IPS-15b (cell line): ENCODE measurements around the gene FAT2.
"Not testable (repeated sequence)": the region's sequence is repeated elsewhere in the genome, so short reads cannot be mapped to it uniquely, and the experiment has no call there.

Source experiments
- H3K27me3 ChIP-seq: one replicate; pipeline ENCODE4 v1.6.1; 2013; ENCODE audit warnings: low read length; ENCODE audit not compliant: control insufficient read depth, insufficient read depth
- H3K36me3 ChIP-seq: one replicate; pipeline ENCODE4 v1.6.1; 2013; ENCODE audit warnings: low read length; ENCODE audit not compliant: control insufficient read depth, insufficient read depth
- H3K4me1 ChIP-seq: one replicate; pipeline ENCODE4 v1.6.1; 2013; ENCODE audit warnings: mild to moderate bottlenecking, low read length; ENCODE audit not compliant: control insufficient read depth, insufficient read depth
- H3K4me3 ChIP-seq: one replicate; pipeline ENCODE4 v1.5.1; 2013; ENCODE audit warnings: low read depth, low read length
- H3K9ac ChIP-seq: one replicate; pipeline ENCODE4 v1.6.1; 2013; ENCODE audit warnings: low read depth, mild to moderate bottlenecking, low read length
- H3K9me3 ChIP-seq: one replicate; pipeline ENCODE4 v1.6.1; 2013; ENCODE audit warnings: mild to moderate bottlenecking, low read length; ENCODE audit not compliant: control insufficient read depth, insufficient read depth

Gene FAT2

DNA sequence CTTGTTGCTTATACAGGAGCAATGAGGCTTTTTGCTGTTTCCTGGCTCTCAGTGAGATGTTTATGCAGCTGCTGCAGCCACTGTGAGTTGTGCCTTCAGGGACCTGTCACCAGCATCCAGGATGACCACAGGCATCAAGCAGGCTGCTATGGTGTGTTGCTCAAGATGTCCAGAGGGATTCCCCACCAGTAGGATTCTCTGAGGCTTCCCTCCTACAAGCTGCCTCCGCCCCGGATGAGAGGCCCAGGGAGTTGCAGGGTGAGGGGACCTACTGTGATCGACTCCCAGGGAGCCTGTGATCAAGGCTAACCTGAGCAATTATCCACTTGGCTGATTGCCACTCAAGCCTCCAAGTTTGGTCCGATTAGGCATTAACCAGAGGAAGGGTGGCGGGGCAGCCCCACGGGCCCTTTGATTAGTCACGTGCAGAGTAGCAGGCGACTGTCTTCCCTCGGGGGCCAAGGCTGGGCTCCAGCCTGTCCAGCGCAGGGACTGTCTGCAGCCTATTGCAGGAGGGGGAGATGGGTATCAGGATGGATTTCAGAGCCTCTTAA lies 1.8 kb upstream of the FAT2 start:
- Histone ChIP-seq H3K4me3 (no peak overlapping the region), H3K4me1 (no peaks in the 10 kb centered on the region), H3K36me3 (no peaks in the 10 kb centered on the region), H3K9me3 (no peaks in the 10 kb centered on the region), H3K27me3 (peaks cover 2% of the 10 kb centered on the region), H3K9ac (no peak overlapping the region)

DNA sequence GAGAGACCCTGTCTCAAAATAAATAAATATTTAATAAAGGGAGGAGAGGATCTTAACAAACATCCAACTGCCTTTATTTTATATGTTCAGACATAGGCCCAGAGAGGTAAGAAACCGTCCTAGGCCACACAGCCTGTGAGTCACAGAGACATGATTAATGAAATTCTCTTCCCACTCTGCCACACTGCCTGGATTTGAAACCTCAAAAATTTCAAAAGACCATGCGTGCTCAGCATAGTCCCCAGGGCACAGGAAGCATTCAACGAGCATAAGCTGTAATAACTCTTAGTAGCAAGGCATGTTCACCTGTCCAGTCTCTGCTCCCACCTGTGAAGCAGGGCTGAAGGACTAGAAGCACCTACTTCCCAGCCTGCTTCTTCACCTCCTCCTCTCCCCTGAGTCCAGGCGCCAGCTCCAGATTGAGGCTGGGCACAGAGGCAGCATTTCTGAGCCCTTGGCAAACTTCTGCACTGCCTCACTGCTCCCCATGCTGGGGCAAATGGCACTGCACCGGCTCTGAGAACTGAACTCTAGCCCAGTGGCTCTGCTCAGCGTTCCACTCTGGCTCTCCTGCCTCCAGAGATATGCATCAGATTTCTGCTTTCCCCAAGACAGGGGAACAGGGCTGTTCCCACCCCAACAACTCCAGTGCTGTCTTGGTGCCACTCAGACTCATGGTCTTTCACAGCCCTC lies 1.1 kb downstream of the FAT2 start:
- Histone ChIP-seq H3K36me3 (no peaks in the 10 kb centered on the region), H3K4me3 (no peak overlapping the region), H3K9me3 (no peaks in the 10 kb centered on the region), H3K9ac (no peak overlapping the region), H3K4me1 (no peaks in the 10 kb centered on the region), H3K27me3 (peaks cover 2% of the 10 kb centered on the region)

DNA sequence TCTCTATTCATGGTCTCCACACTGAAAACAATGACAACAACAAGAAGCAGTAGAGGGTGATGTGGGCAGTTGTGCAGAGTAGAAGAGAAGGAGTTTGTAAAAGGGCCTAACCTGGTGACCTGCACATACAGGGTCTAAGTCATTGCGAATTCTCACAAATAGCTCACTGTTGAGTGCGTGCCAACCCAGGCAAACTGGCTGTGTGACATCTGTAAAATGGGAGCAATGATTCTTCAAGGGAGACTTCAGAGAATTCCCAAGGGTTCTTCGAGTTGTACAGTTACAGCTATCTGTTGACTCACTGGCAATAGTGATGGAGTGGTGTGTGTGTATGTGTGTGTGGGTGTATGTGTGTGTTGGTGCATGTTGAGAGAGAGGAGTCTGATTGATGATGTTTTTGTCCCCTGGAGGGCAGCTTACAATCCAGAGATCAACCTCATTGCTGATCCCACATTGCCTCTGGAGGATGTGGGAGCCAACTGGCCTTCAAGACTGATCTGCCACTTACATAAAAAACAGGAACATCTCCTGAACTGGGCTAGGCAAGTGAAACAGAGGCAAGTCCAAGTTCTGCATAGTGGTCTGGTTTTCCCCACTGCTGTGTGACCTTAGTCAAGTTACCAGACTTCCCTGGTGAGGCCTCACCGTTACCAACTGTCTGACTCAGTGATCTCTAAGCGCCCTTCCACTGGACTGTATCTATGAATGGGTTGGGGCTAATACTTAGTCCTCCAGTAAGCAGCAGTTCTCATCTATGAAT lies 3.2 kb downstream of the FAT2 start:
- Histone ChIP-seq H3K36me3 (no peaks in the 10 kb centered on the region), H3K9me3 (no peaks in the 10 kb centered on the region), H3K27me3 (peaks cover 2% of the 10 kb centered on the region), H3K9ac (no peak overlapping the region), H3K4me1 (no peaks in the 10 kb centered on the region), H3K4me3 (no peak overlapping the region)

DNA sequence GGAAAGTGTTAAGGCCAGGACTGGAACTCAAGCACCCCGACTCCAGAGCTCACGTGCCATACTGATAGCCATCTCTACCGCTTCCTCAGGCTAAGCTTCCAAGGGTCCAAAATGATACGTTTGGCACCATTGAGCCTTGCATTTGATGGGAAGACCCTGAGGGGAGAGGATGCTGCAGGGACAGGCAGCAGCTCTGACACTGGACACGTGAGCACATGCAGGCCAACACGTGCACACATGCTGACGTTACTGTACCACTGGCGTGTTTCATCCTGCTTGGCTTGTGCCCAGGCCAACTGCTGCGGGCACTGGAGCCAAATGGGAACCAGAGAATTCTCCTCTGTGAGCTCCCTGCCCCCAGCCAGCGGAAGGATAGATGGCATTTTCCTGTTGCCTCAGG lies 5.2 kb downstream of the FAT2 start:
- Histone ChIP-seq H3K4me1 (no peaks in the 10 kb centered on the region), H3K36me3 (no peaks in the 10 kb centered on the region), H3K9me3 (no peaks in the 10 kb centered on the region), H3K9ac (no peak overlapping the region), H3K4me3 (no peak overlapping the region), H3K27me3 (peaks cover 2% of the 10 kb centered on the region)

DNA sequence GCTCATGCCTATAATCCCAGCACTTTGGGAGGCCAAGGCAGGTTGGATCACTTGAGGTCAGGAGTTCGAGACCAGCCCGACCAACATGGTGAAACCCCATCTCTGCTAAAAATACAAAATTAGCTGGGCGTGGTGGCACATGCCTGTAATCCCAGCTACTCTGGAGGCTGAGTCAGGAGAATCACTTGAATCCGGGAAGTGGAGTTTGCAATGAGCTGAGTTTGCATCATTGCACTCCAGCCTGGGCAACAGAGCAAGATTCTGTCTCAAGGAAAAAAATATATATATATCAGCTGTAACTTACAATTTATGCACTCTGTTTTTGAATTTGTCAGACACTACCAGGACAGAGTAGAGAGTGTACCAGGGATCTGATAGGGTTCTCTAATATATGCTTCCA lies 5.8 kb downstream of the FAT2 start:
- H3K4me3 ChIP-seq, H3K9me3 ChIP-seq, H3K27me3 ChIP-seq, H3K4me1 ChIP-seq, H3K9ac ChIP-seq, H3K36me3 ChIP-seq: not testable (repeated sequence)

DNA sequence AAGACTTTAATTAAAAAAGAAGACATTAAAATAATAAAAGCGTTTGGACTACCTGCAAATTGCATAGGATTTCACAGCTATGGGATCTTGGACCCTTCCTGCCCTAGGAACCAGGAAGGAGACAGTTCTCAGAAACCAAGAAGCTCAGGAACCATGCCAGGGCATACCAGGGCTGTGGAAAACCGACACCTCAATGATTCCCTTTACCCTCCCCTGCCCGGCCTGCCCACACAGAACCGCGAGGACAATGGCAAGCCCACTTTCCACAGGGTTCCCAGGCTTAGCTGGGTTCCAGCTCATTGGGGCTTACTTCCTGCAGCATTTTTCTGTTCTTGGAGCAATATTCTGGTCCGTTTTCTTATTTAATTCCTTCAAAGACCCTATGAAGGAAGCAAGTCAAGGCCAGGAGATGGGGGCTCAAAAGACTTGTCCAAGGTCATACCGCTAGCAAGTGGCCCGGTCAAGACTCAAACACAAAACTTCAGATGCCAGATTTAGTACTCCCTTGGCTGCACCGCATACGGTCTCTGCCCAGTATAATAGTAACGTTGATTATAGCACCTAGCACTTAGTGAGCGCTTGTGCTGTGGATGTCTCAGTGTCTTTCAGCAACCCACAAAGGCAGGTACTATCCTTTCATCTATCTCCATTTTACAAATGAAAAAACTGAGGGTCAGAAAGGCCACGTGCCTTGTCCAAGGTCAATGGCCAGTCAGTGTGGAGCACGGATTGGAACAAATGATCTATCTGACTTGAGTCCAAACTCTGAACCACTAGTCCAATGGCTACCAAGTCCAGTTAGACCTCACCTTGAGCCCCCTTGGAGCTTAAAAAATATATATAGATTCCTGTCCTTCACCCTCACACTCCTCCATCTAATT lies 6.8 kb downstream of the FAT2 start:
- no peak overlapping the region for H3K9ac ChIP-seq
- H3K36me3 ChIP-seq, result no peaks in the 10 kb centered on the region

DNA sequence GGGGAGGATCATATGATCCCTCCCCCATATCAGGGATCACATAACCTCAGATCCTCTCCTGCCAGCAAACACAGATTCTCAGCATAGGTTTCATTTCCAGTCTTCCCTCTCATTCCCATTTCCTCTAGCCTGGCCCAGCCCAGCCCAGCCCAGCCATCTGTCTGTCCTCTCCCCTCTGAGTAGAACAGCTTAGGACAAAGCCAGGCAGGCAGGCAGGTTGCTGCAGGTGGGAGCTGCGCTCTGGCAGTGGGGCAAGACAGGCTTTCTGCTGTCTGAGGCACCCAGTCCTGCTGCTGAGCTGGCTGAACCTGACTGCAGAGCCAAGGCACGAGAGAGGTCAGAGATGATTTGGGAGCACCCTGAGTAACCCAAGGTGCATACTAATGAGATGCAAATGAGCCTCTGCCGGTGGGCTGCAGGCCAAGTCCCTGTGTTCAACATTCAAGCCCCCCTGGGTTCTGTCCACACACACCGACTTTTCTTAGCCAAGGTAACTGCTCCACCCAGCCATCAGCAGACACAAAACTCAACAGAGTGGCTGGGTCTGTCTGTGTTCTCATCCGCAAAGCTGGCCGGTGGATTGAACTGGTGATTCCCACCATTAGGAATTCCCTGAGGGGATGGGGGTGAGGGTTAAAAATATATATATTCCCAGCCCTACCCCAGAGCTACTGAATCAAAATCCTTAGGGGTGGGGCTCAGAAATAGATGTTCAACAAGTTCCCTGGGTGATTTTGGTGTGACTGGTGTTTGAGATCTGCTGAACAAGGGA lies 9.1 kb downstream of the FAT2 start:
- Histone ChIP-seq H3K36me3 (no peaks in the 10 kb centered on the region), H3K27me3 (no peaks in the 10 kb centered on the region), H3K9ac (no peak overlapping the region), H3K4me1 (no peaks in the 10 kb centered on the region), H3K9me3 (no peaks in the 10 kb centered on the region), H3K4me3 (no peak overlapping the region)

More for the DNA sequence above, 6.8 kb downstream of the FAT2 start:
- Histone ChIP-seq H3K4me3 (no peak overlapping the region), H3K4me1 (no peaks in the 10 kb centered on the region), H3K27me3 (no peaks in the 10 kb centered on the region), H3K9me3 (no peaks in the 10 kb centered on the region)

DNA sequence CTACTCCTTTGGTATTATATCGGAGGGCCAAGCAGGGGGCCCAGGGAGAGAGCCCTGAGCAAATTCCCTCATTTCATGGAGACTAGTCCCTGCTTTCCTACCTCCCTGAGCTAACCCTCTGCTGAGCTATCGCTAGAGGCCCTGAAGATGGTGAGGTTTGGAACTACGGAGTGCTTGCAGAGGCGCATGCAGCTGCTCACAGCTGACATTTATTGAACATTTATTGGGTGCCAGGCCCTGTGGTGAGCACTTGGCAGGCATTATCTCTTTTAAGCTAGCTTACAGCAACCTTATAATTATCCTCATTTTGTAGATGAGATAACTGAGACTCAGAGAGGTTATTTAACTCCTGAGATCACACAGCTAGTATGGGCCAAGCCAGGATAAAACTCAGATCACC lies 9.8 kb downstream of the FAT2 start:
- Histone ChIP-seq H3K9me3 (no peaks in the 10 kb centered on the region), H3K27me3 (no peaks in the 10 kb centered on the region), H3K4me3 (no peak overlapping the region), H3K36me3 (no peaks in the 10 kb centered on the region), H3K4me1 (no peaks in the 10 kb centered on the region), H3K9ac (no peak overlapping the region)

DNA sequence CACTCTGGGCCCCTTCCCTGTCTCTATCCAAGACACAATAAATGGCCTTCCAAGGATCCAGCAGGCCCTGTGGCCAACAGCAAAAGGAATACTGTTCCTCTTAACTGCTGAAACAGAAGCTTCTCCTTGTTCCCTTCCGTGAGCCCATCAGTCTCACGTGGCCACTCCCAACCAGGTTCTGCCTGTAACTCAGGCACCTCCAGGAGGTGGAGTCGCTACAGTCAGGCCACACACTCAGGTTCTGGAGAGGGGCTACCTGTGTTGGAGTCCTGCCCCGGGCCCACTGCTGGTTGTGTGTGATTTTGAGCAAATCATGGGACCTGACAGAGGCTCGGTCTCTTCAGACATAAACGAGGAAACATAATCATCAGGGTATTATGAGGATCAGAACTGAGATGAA lies 10.3 kb downstream of the FAT2 start:
- Histone ChIP-seq H3K36me3 (no peaks in the 10 kb centered on the region), H3K4me3 (no peak overlapping the region), H3K27me3 (no peaks in the 10 kb centered on the region), H3K9me3 (no peaks in the 10 kb centered on the region), H3K9ac (no peak overlapping the region), H3K4me1 (no peaks in the 10 kb centered on the region)

DNA sequence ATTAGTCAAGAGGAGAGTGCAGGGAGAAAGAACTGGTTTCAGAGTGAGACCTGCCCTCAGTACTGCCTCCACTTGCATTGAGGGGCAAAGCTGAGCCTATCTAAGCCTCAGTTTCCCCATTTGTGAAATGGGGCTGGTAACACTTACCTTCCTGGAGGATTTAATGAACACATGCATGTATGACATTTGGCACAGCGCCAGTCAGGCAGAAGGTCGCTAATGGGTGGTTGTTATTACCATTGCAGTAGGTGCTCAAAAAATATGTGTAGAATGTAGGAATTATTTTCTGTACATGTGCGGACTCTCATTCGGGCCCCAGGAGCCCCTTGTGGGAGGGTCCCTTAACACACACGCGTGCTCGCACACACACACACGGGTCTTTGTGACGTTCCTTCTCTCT lies 10.9 kb downstream of the FAT2 start:
- Histone ChIP-seq H3K4me1 (no peaks in the 10 kb centered on the region), H3K27me3 (peaks cover 3% of the 10 kb centered on the region), H3K9me3 (no peaks in the 10 kb centered on the region), H3K9ac (no peak overlapping the region), H3K4me3 (no peak overlapping the region), H3K36me3 (no peaks in the 10 kb centered on the region)

DNA sequence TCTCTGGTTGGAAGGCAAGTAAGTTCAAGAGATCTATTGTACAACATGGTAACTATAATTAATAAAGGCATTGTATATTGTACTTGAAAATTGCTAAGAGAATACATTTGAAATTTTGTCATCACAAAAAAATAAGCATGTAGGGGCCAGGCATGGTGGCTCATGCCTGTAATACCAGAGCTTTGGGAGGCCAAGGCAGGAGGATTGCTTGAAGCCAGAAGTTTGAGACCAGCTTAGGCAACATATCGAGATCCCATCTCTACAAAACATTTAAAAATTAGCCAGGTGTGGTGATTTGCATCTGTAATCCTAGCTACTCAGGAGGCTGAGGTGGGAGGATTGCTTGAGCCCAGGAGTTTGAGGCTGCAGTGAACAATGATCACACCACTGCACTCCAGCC lies 12.0 kb downstream of the FAT2 start:
- H3K27me3 ChIP-seq, H3K9me3 ChIP-seq, H3K4me1 ChIP-seq, H3K36me3 ChIP-seq, H3K4me3 ChIP-seq, H3K9ac ChIP-seq: not testable (repeated sequence)
